Liver (tissue), 9 donors: ENCODE measurements around the gene ABCB9. TPM values are rescaled to one million over a fixed set of nuclear protein-coding genes. Genes with fewer than 3 reads are reported as not detected.

Experiments
- DNase-seq: peaks from one replicate; pipeline ENCODE4 v3.0.0-alpha.2; 2017; ENCODE audit warnings: low spot score
- H3K27ac ChIP-seq, 2 donors: one replicate each; pipeline ENCODE4 v1.7.0; 2013; ENCODE audit warnings: inconsistent platforms in 2 of 2, low read length in 2 of 2, control low read depth in 1 of 2, low read depth in 1 of 2, mild to moderate bottlenecking in 1 of 2
- H3K27me3 ChIP-seq, 4 donors: one replicate each; pipeline versions ENCODE4 v1.6.1 to v1.7.0; 2013; ENCODE audit warnings: low read length in 3 of 4, inconsistent platforms in 1 of 4, mild to moderate bottlenecking in 1 of 4, moderate library complexity in 1 of 4; ENCODE audit not compliant: control insufficient read depth in 4 of 4, insufficient read depth in 4 of 4
- H3K36me3 ChIP-seq, 4 donors: one replicate each; pipeline versions ENCODE4 v1.6.1 to v1.7.0; 2013; ENCODE audit warnings: low read length in 3 of 4, mild to moderate bottlenecking in 3 of 4, low read depth in 1 of 4, moderate library complexity in 1 of 4; ENCODE audit not compliant: control insufficient read depth in 4 of 4, insufficient read depth in 3 of 4
- H3K4me1 ChIP-seq, 4 donors: one replicate each; pipeline versions ENCODE4 v1.6.1 to v1.7.0; 2013; ENCODE audit warnings: low read length in 3 of 4, mild to moderate bottlenecking in 3 of 4, moderate library complexity in 1 of 4; ENCODE audit not compliant: control insufficient read depth in 4 of 4, insufficient read depth in 4 of 4
- H3K4me3 ChIP-seq, 3 donors: one replicate each; pipeline versions ENCODE4 v1.6.1 to v1.7.0; 2013; ENCODE audit warnings: low read length in 3 of 3, control low read depth in 1 of 3, low read depth in 1 of 3, mild to moderate bottlenecking in 1 of 3
- H3K9ac ChIP-seq, 2 donors: one replicate each; pipeline ENCODE4 v1.7.0; 2013; ENCODE audit warnings: low read length in 2 of 2, mild to moderate bottlenecking in 2 of 2, moderate library complexity in 2 of 2, control low read depth in 1 of 2, low read depth in 1 of 2
- H3K9me3 ChIP-seq, 4 donors: one replicate each; pipeline versions ENCODE4 v1.6.1 to v1.7.0; 2013; ENCODE audit warnings: low read length in 3 of 4; ENCODE audit not compliant: control insufficient read depth in 4 of 4
- ATF3 ChIP-seq: IDR thresholded peaks from 2 replicates; pipeline ENCODE4 v1.6.1; 2016; ENCODE audit warnings: antibody characterized with exemption
- EGR1 ChIP-seq, 2 donors: IDR thresholded peaks; 2 replicates each; pipeline ENCODE4 v1.6.1; 2016 to 2018; ENCODE audit warnings: antibody characterized with exemption in 2 of 2, low read depth in 2 of 2
- FOXA1 ChIP-seq: IDR thresholded peaks from 2 replicates; pipeline ENCODE4 v1.6.1; 2016; ENCODE audit warnings: antibody characterized with exemption
- FOXA2 ChIP-seq: IDR thresholded peaks from 2 replicates; pipeline ENCODE4 v1.6.1; 2016; ENCODE audit warnings: antibody characterized with exemption
- GABPA ChIP-seq, 2 donors: IDR thresholded peaks in 1 of 2; conservative IDR thresholded peaks in 1 of 2; 2 replicates each; pipeline ENCODE4 v1.6.1; 2016; ENCODE audit warnings: antibody characterized with exemption in 2 of 2, mild to moderate bottlenecking in 1 of 2, moderate library complexity in 1 of 2
- HNF4A ChIP-seq, 2 donors: conservative IDR thresholded peaks; 2 replicates each; pipeline ENCODE4 v1.6.1; 2016; ENCODE audit warnings: antibody characterized with exemption in 2 of 2, mild to moderate bottlenecking in 2 of 2
- HNF4G ChIP-seq: IDR thresholded peaks from 2 replicates; pipeline ENCODE4 v1.6.1; 2016; ENCODE audit warnings: antibody characterized with exemption
- JUND ChIP-seq, 2 donors: IDR thresholded peaks; 2 replicates each; pipeline ENCODE4 v1.6.1; 2016; ENCODE audit warnings: antibody characterized with exemption in 2 of 2
- MAX ChIP-seq: IDR thresholded peaks from 2 replicates; pipeline ENCODE4 v1.6.1; 2016; ENCODE audit warnings: antibody characterized with exemption
- NR2F2 ChIP-seq: IDR thresholded peaks from 2 replicates; pipeline ENCODE4 v1.6.1; 2016; ENCODE audit warnings: antibody characterized with exemption
- RAD21 ChIP-seq, 2 donors: IDR thresholded peaks; 2 replicates each; pipeline ENCODE4 v1.6.1; 2016; ENCODE audit warnings: antibody characterized with exemption in 2 of 2, mild to moderate bottlenecking in 2 of 2
- REST ChIP-seq: IDR thresholded peaks from 2 replicates; pipeline ENCODE4 v1.6.1; 2016; ENCODE audit warnings: antibody characterized with exemption, mild to moderate bottlenecking
- RXRA ChIP-seq, 2 donors: IDR thresholded peaks; 2 replicates each; pipeline ENCODE4 v1.6.1; 2017 to 2018; ENCODE audit warnings: antibody characterized with exemption in 2 of 2, mild to moderate bottlenecking in 1 of 2
- SP1 ChIP-seq: IDR thresholded peaks from 2 replicates; pipeline ENCODE4 v1.6.1; 2018; ENCODE audit warnings: antibody characterized with exemption, mild to moderate bottlenecking
- TAF1 ChIP-seq: conservative IDR thresholded peaks from 2 replicates; pipeline ENCODE4 v1.6.1; 2016; ENCODE audit warnings: antibody characterized with exemption, mild to moderate bottlenecking
- YY1 ChIP-seq: IDR thresholded peaks from 2 replicates; pipeline ENCODE4 v1.6.1; 2016; ENCODE audit warnings: antibody characterized with exemption, mild to moderate bottlenecking
- ZBTB33 ChIP-seq: IDR thresholded peaks from 2 replicates; pipeline ENCODE4 v1.6.1; 2016; ENCODE audit warnings: antibody characterized with exemption
- WGBS: extraction: QIAGEN DNeasy Blood & Tissue Kit; methylation state at CpG from one replicate; pipeline ENCODE4 v1.1.7; 2013; 5-methylcytosine and 5-hydroxymethylcytosine counted together
- polyA plus RNA-seq, 2 donors: library from polyadenylated mRNA; stranded (reverse) in 1 of 2; unstranded in 1 of 2; fragments of 200-250 nt in 1 of 2; fragments of >200 nt in 1 of 2; fragmentation: Nextera tagmentation in 1 of 2; extraction: Ambion mirVana in 1 of 2; gene quantifications; one replicate each; pipeline versions ENCODE4 v1.2.1 to v1.2.3, GENCODE V29; 2013 to 2015
- total RNA-seq, 2 donors: library from RNA; depleted of rRNA; stranded (reverse); fragments of >200 nt; gene quantifications; one replicate each; pipeline ENCODE4 v1.2.3, GENCODE V29; 2014
- TF ChIP-seq, protein P1 (sequence below): fragments of 150-350 bp; IDR thresholded peaks from 2 replicates; pipeline ENCODE4 v1.5.1; 2017; ENCODE audit warnings: improper control_type of control experiment, low read depth, low read length; ENCODE audit not compliant: missing input control
- donor health status: healthy.
- donor health status: healthy.
- donor health status: healthy.
- donor health status: healthy.
- donor health status: healthy.

The ABCB9 gene
- total and polyA plus RNA-seq, 4 donors: 0.29 to 3.3 (median 1.3) TPM

DNA sequence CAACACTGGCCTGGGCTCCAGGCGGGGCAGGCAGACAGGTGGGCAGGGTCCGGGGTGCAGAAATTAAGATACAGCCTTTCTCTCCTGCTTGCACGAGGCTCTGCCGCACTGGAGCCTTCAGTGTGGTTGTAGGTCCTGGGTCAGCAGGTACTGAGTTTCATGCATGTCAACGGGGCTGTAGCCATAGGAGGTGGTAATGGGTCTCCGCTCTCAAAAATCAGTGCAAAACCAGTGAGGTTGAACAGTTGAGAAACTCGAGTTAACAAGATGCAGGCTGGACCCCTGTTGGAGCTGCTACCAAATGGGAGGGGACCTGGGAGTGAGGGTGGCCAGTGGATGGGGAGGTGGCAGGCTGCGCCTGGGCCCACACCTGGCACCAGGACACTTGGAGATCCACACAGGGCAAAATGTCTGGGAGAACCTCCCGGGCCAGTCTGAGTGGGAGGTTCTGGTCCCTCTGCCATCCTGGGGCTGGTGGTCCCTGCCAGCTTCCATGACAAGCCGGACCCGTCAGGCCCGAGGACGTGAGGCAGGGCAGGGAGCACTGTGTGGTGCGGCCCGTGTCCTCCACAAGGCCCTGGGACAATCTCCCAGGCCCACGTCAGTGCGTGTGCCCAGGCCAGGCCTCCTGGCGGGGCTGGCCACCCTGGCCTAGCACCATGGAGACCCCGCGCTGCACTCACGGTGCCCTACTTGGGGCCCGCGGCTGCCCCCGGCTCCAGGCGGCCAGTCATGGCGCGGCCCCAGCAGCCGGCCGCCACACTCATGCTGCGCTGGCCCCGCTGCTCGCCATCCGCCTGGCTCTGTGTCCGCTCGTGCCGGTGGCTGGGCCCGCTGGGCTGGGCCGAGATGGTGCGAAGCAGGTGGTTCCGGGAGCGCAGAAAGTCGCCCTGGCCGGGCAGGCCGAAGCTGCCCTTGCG is 19.3 kb upstream of the ABCB9 start:
- no peak overlapping the region for H3K4me3 ChIP-seq
- no peaks in the 10 kb centered on the region for H3K27me3 ChIP-seq
- no peak overlapping the region for H3K9ac ChIP-seq
- H3K9me3 ChIP-seq: no peaks in the 10 kb centered on the region
- DNase-seq: no peak
- whole genome bisulfite sequencing: 89% methylated on average over 45 of the region's 45 CpGs
- TF ChIP-seq RXRA (IDR thresholded peaks at IDR 0.05): no peak
- no peak for TF ChIP-seq ATF3
- no peak for TF ChIP-seq JUND (IDR thresholded peaks at IDR 0.05)
- TF ChIP-seq SP1: no peak
- TF ChIP-seq YY1: no peak
- TF ChIP-seq ZBTB33: no peak
- TF ChIP-seq HNF4A (conservative IDR thresholded peaks at IDR 0.05): no peak
- no peak for TF ChIP-seq EGR1 (IDR thresholded peaks at IDR 0.05; ENCODE audit: low read depth in 2 of 2)
- TF ChIP-seq REST: no peak
- TF ChIP-seq, protein P1, sequence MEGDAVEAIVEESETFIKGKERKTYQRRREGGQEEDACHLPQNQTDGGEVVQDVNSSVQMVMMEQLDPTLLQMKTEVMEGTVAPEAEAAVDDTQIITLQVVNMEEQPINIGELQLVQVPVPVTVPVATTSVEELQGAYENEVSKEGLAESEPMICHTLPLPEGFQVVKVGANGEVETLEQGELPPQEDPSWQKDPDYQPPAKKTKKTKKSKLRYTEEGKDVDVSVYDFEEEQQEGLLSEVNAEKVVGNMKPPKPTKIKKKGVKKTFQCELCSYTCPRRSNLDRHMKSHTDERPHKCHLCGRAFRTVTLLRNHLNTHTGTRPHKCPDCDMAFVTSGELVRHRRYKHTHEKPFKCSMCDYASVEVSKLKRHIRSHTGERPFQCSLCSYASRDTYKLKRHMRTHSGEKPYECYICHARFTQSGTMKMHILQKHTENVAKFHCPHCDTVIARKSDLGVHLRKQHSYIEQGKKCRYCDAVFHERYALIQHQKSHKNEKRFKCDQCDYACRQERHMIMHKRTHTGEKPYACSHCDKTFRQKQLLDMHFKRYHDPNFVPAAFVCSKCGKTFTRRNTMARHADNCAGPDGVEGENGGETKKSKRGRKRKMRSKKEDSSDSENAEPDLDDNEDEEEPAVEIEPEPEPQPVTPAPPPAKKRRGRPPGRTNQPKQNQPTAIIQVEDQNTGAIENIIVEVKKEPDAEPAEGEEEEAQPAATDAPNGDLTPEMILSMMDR: no peak
- no peak for TF ChIP-seq GABPA (IDR thresholded peaks at IDR 0.05 in 1 of 2, conservative IDR thresholded peaks at IDR 0.05 in 1 of 2)
- TF ChIP-seq RAD21 (IDR thresholded peaks at IDR 0.05): no peak
- no peak for TF ChIP-seq HNF4G
- no peak for TF ChIP-seq FOXA1
- no peak for TF ChIP-seq NR2F2
- no peak for TF ChIP-seq TAF1
- no peak for TF ChIP-seq MAX
- TF ChIP-seq FOXA2: no peak
- peak overlapping the region; percentile 68 to 79 for H3K27ac ChIP-seq
- H3K36me3 ChIP-seq: peaks cover 11 to 43% (median 19%) of the 10 kb centered on the region in 4 donors
- H3K4me1 ChIP-seq: peaks cover 8 to 62% (median 44%) of the 10 kb centered on the region in 4 donors
